ENCODE measurements around the gene ELOVL6.

GRCh38 chr4:110134269-110134869, 64.0 kb downstream of the ELOVL6 start:
- TF ChIP-seq, protein P1, sequence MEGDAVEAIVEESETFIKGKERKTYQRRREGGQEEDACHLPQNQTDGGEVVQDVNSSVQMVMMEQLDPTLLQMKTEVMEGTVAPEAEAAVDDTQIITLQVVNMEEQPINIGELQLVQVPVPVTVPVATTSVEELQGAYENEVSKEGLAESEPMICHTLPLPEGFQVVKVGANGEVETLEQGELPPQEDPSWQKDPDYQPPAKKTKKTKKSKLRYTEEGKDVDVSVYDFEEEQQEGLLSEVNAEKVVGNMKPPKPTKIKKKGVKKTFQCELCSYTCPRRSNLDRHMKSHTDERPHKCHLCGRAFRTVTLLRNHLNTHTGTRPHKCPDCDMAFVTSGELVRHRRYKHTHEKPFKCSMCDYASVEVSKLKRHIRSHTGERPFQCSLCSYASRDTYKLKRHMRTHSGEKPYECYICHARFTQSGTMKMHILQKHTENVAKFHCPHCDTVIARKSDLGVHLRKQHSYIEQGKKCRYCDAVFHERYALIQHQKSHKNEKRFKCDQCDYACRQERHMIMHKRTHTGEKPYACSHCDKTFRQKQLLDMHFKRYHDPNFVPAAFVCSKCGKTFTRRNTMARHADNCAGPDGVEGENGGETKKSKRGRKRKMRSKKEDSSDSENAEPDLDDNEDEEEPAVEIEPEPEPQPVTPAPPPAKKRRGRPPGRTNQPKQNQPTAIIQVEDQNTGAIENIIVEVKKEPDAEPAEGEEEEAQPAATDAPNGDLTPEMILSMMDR (conservative IDR thresholded peaks at IDR 0.05) = no peak
- TF ChIP-seq EZH2 (IDR thresholded peaks at IDR 0.05; ENCODE audit: low read depth) = no peak
